K562 (cell line): ENCODE results near the gene FSHR. TPM values are rescaled to one million over a fixed set of nuclear protein-coding genes. Genes with fewer than 3 reads are reported as not detected.

Experiments used
- ATAC-seq: fragments of 200-7000 bp; cut with Tn5 transposase; 3 replicates; pipeline ENCODE4 v1.9.1; 2020; ENCODE audit warnings: moderate library complexity
- BruUV-seq: library from RNA; stranded (reverse); fragments of 400-500 nt; replicated peaks from 2 replicates; lab custom pipeline; 2021; lab: Mats Ljungman, UMichigan
- CTCF ChIA-PET: fragments of 300-600 bp; formaldehyde crosslinking; extraction: SDS; loops from one replicate; lab custom pipeline; 2021; ENCODE audit warnings: low intra/inter-chr PET ratio; lab: Yijun Ruan, JAX
- POLR2A ChIA-PET: fragments of 300-600, 350-650 bp; sonication (Branson Sonifier 250); formaldehyde crosslinking; extraction: SDS; loops from one replicate; lab custom pipeline; 2021; ENCODE audit warnings: antibody characterized with exemption, inconsistent platforms; lab: Yijun Ruan, JAX
- DNase-seq, 4 experiments: peaks; one replicate each; pipeline versions ENCODE4 v3.0.0 to v3.0.0-alpha.2; 2011 to 2018; ENCODE audit warnings: low spot score in 3 of 4, mixed read lengths in 3 of 4; ENCODE audit errors: extremely low read depth in 1 of 4
- FAIRE-seq: peaks from 2 replicates; lab custom pipeline; 2011; peaks lifted over from hg19 to GRCh38; lab: Jason Lieb, UNC
- H2AFZ ChIP-seq: 2 replicates; pipeline ENCODE4 v1.6.0; 2011; ENCODE audit warnings: low read depth, low read length, control low read depth, inconsistent platforms
- H3K27ac ChIP-seq: fragments of 200-600 bp; 3 replicates; pipeline ENCODE4 v1.8.0; 2011; ENCODE audit warnings: low read depth, mild to moderate bottlenecking, control low read depth, inconsistent platforms, low read length, moderate library complexity, mixed read lengths; ENCODE audit errors: extremely low read depth
- H3K27me3 ChIP-seq, 2 experiments: fragments of 300-600 bp in 1 of 2; 2 replicates in 1 of 2; 3 replicates in 1 of 2; pipeline versions ENCODE4 v1.6.0 to v1.8.0; 2011; ENCODE audit warnings: inconsistent platforms in 2 of 2, low read length in 2 of 2, mild to moderate bottlenecking in 1 of 2, mixed read lengths in 1 of 2, moderate library complexity in 1 of 2; ENCODE audit not compliant: control insufficient read depth in 2 of 2, insufficient read depth in 2 of 2
- H3K36me3 ChIP-seq: fragments of 300-600 bp; 3 replicates; pipeline ENCODE4 v1.8.0; 2011; ENCODE audit warnings: mild to moderate bottlenecking, low read length, inconsistent platforms; ENCODE audit not compliant: control insufficient read depth, insufficient read depth
- H3K4me1 ChIP-seq, 2 experiments: fragments of 200-600 bp in 1 of 2; replicated peaks in 1 of 2; 2 replicates in 1 of 2; 3 replicates in 1 of 2; pipeline versions ENCODE4 v1.5.1 to v1.8.0; 2011; ENCODE audit warnings: inconsistent platforms in 2 of 2, low read length in 2 of 2, mild to moderate bottlenecking in 1 of 2, mixed read lengths in 1 of 2, moderate library complexity in 1 of 2; ENCODE audit not compliant: control insufficient read depth in 2 of 2, insufficient read depth in 2 of 2
- H3K4me2 ChIP-seq: 2 replicates; pipeline ENCODE4 v1.6.1; 2011; ENCODE audit warnings: low read length, control low read depth, inconsistent platforms, mixed read lengths; ENCODE audit not compliant: insufficient read depth
- H3K4me3 ChIP-seq: fragments of 200-600 bp; sonication (generic), shearing (Covaris generic); 2 replicates; pipeline ENCODE4 v1.5.1; 2016; ENCODE audit warnings: control low read depth, inconsistent platforms
- H3K79me2 ChIP-seq: fragments of 200-600 bp; 3 replicates; pipeline ENCODE4 v1.8.0; 2011; ENCODE audit warnings: low read length, inconsistent platforms; ENCODE audit not compliant: control insufficient read depth, insufficient read depth
- H3K9ac ChIP-seq, 2 experiments: 2 replicates each; pipeline versions ENCODE4 v1.6.0 to v1.6.1; 2011; ENCODE audit warnings: low read depth in 2 of 2, low read length in 2 of 2, control low read depth in 1 of 2, inconsistent platforms in 1 of 2, mild to moderate bottlenecking in 1 of 2, mixed read lengths in 1 of 2; ENCODE audit not compliant: insufficient read depth in 1 of 2
- H3K9me1 ChIP-seq: one replicate; pipeline ENCODE4 v1.6.0; 2011; ENCODE audit warnings: inconsistent platforms, mild to moderate bottlenecking, low read length, moderate library complexity; ENCODE audit not compliant: control insufficient read depth, insufficient read depth
- H3K9me3 ChIP-seq: replicated peaks from 2 replicates; pipeline ENCODE4 v1.5.1; 2011; ENCODE audit warnings: low read depth, low read length, inconsistent platforms; ENCODE audit not compliant: control insufficient read depth, insufficient read depth
- H4K20me1 ChIP-seq: replicated peaks from 2 replicates; pipeline ENCODE4 v1.6.1; 2011; ENCODE audit warnings: low read length, inconsistent platforms, mixed read lengths; ENCODE audit not compliant: control insufficient read depth, insufficient read depth
- E2F6 ChIP-seq, 2 experiments: IDR thresholded peaks; 2 replicates each; pipeline ENCODE4 v1.6.1; 2011; ENCODE audit warnings: borderline replicate concordance in 1 of 2, control low read depth in 1 of 2, low read depth in 1 of 2, low read length in 1 of 2, mild to moderate bottlenecking in 1 of 2, mixed read lengths in 1 of 2, moderate library complexity in 1 of 2; ENCODE audit not compliant: insufficient read depth in 1 of 2, insufficient read length in 1 of 2, poor library complexity in 1 of 2, severe bottlenecking in 1 of 2; ENCODE audit errors: extremely low read depth in 1 of 2
- FOSL1 ChIP-seq: fragments of 200-800 bp; sonication (Bioruptor generic); conservative IDR thresholded peaks from 2 replicates; pipeline ENCODE4 v1.6.1; 2016; ENCODE audit warnings: missing genetic modification characterization, missing compliant biosample characterization
- KDM1A ChIP-seq, 2 experiments: fragments of 450-650 bp; IDR thresholded peaks; 2 replicates each; pipeline ENCODE4 v1.6.1; 2016; ENCODE audit warnings: mild to moderate bottlenecking in 2 of 2
- SIX5 ChIP-seq, 2 experiments: IDR thresholded peaks; 2 replicates each; pipeline ENCODE4 v1.6.1; 2011; ENCODE audit warnings: low read length in 2 of 2, borderline replicate concordance in 1 of 2, low read depth in 1 of 2, mild to moderate bottlenecking in 1 of 2, moderate library complexity in 1 of 2; ENCODE audit not compliant: insufficient read depth in 1 of 2
- ZHX1 ChIP-seq: fragments of 150-350 bp; conservative IDR thresholded peaks from 2 replicates; pipeline ENCODE4 v1.6.1; 2014; ENCODE audit warnings: low read length
- ZNF133 ChIP-seq: fragments of 250-450 bp; sonication (Bioruptor Pico); IDR thresholded peaks from 2 replicates; pipeline ENCODE4 v1.4.0; 2020; ENCODE audit warnings: mild to moderate bottlenecking
- WGBS: fragments of 100-300 bp; shearing (Covaris generic); methylation state at CpG from one replicate; pipeline ENCODE4 v1.1.6; 2016; ENCODE audit warnings: low coverage, mixed read lengths; ENCODE audit not compliant: insufficient coverage; ENCODE audit errors: missing lambda C conversion rate; 5-methylcytosine and 5-hydroxymethylcytosine counted together
- in situ Hi-C: fragments of 300-500 bp; cut with MboI; formaldehyde crosslinking; loops from 4 replicates; pipeline ENCODE4 v1.15.0; 2018; ENCODE audit warnings: inconsistent platforms, mixed read lengths
- intact Hi-C: fragments of 100-400 bp; cut with micrococcal nuclease; formaldehyde crosslinking; loops from 2 replicates; pipeline ENCODE4 v1.14.2; 2022
- polyA plus RNA-seq, 8 experiments: library from polyadenylated mRNA; depleted of rRNA in 4 of 8; stranded (reverse) in 5 of 8; unstranded in 3 of 8; fragments of >200 nt; fragmentation: Nextera tagmentation in 2 of 8; fragmentation: Illumina TruSeq in 1 of 8; extraction: Ambion mirVana in 2 of 8; extraction: Trizol in 1 of 8; gene quantifications; 2 replicates each; pipeline versions ENCODE4 v1.2.1 to v1.2.3, GENCODE V29; 2011 to 2014; ENCODE audit warnings: inconsistent platforms in 1 of 8, missing spikeins in 1 of 8
- total RNA-seq, 7 experiments: library from RNA; depleted of rRNA in 6 of 7; stranded (reverse); fragments of >200 nt in 6 of 7; fragmentation: Illumina TruSeq in 2 of 7; extraction: Trizol in 2 of 7; gene quantifications; 2 replicates each; pipeline versions ENCODE4 v1.2.1 to v1.2.3, GENCODE V29; 2011 to 2021; ENCODE audit warnings: low replicate concordance in 1 of 7

The FSHR gene
- total and polyA plus RNA-seq, 9 of the 15 experiments (the other 6 are each of a cell fraction or from before 2014, with no cell fraction given) = not detected

- H3K36me3 ChIP-seq = no peaks in the 10 kb centered on the region
- no peak overlapping the region for H3K9ac ChIP-seq
- no peak overlapping the region for H3K4me3 ChIP-seq
- H3K79me2 ChIP-seq = no peaks in the 10 kb centered on the region
- H3K4me2 ChIP-seq = no peak overlapping the region
- FAIRE-seq (no peak), DNase-seq (no peak), ATAC-seq (no peak)
- CTCF ChIA-PET = no interaction called here
- no peaks in the 10 kb centered on the region for H3K27me3 ChIP-seq
- no peak overlapping the region for H2AFZ ChIP-seq
- H3K9me1 ChIP-seq = no peaks in the 10 kb centered on the region
- TF ChIP-seq SIX5 (IDR thresholded peaks at IDR 0.05; ENCODE audit: borderline replicate concordance in 1 of 2, insufficient read depth in 1 of 2, low read depth in 1 of 2, low read length in 2 of 2) (no peak), ZNF133 (no peak), FOSL1 (no peak)
- no peaks in the 10 kb centered on the region for H4K20me1 ChIP-seq
- no peak overlapping the region for H3K27ac ChIP-seq
- BruUV-seq = no TSS peak
- intact Hi-C loops = no loop called here
- no peaks in the 10 kb centered on the region for H3K9me3 ChIP-seq
- POLR2A ChIA-PET = no interaction called here
- in situ Hi-C loops = no loop called here
- H3K4me1 ChIP-seq = no peaks in the 10 kb centered on the region
These were observed 12.8 kb upstream of the FSHR start for GRCh38 chr2:49167131-49167530.

GRCh38 chr2:49165662-49166061 is 11.3 kb upstream of the FSHR start:
- no peak for ATAC-seq
- no peak overlapping the region for H3K9ac ChIP-seq
- BruUV-seq = no TSS peak
- no peaks in the 10 kb centered on the region for H3K79me2 ChIP-seq
- H3K36me3 ChIP-seq = no peaks in the 10 kb centered on the region
- WGBS = 0% methylated on average over 2 of the region's 3 CpGs
- H3K4me1 ChIP-seq = no peaks in the 10 kb centered on the region
- TF ChIP-seq ZHX1 (no peak), E2F6 (IDR thresholded peaks at IDR 0.05; ENCODE audit: borderline replicate concordance in 1 of 2, extremely low read depth in 1 of 2, insufficient read depth in 1 of 2, insufficient read length in 1 of 2, low read depth in 1 of 2, low read length in 1 of 2, poor library complexity in 1 of 2, severe bottlenecking in 1 of 2) (no peak), KDM1A (IDR thresholded peaks at IDR 0.05) (no peak)
- TF ChIP-seq, all 486 proteins: peak for 0
- Histone ChIP-seq H2AFZ (no peak overlapping the region), H3K9me1 (no peaks in the 10 kb centered on the region), H3K4me3 (no peak overlapping the region), H3K27me3 (no peaks in the 10 kb centered on the region), H4K20me1 (no peaks in the 10 kb centered on the region), H3K4me2 (no peak overlapping the region), H3K27ac (no peak overlapping the region), H3K9me3 (no peaks in the 10 kb centered on the region)
- DNase-seq (no peak), FAIRE-seq (no peak)
- in situ Hi-C loops (no loop called here), intact Hi-C loops (no loop called here)
- ChIA-PET CTCF (no interaction called here), POLR2A (no interaction called here)
